Panc1 (cell line): ENCODE measurements around the gene GALNT14. TPM values are rescaled to one million over a fixed set of nuclear protein-coding genes. Genes with fewer than 3 reads are reported as not detected.

Experiments
- ATAC-seq: fragments of 200-7000 bp; cut with Tn5 transposase; 2 replicates; pipeline ENCODE4 v1.9.1; 2020; ENCODE audit warnings: mild to moderate bottlenecking, moderate library complexity
- BruUV-seq: library from RNA; stranded (reverse); fragments of 400-500 nt; replicated peaks from 2 replicates; lab custom pipeline; 2021; lab: Mats Ljungman, UMichigan
- CTCF ChIA-PET: fragments of 300-600 bp; sonication (Branson Sonifier 250); formaldehyde crosslinking; loops from one replicate; lab custom pipeline; 2022; ENCODE audit warnings: antibody characterized with exemption; lab: Charles Lee
- POLR2A ChIA-PET: fragments of 300-600 bp; sonication (Branson Sonifier 250); formaldehyde crosslinking; loops from one replicate; lab custom pipeline; 2022; ENCODE audit warnings: antibody characterized with exemption; lab: Charles Lee
- DNase-seq: peaks from one replicate; pipeline ENCODE4 v3.0.0-alpha.2; 2010; ENCODE audit warnings: low read depth, low spot score
- H3K27ac ChIP-seq: 2 replicates; pipeline ENCODE4 v1.5.1; 2011; ENCODE audit warnings: mild to moderate bottlenecking, low read length, inconsistent platforms
- H3K27me3 ChIP-seq: fragments of 200-500 bp; sonication (Bioruptor generic); 2 replicates; pipeline ENCODE4 v1.6.0; 2014; ENCODE audit warnings: low read length, inconsistent platforms; ENCODE audit not compliant: control insufficient read depth, insufficient read depth
- H3K36me3 ChIP-seq: fragments of 200-500 bp; sonication (Bioruptor generic); 2 replicates; pipeline ENCODE4 v1.5.1; 2014; ENCODE audit warnings: inconsistent platforms, mild to moderate bottlenecking, low read length, moderate library complexity; ENCODE audit not compliant: control insufficient read depth, insufficient read depth
- H3K4me1 ChIP-seq: 2 replicates; pipeline ENCODE4 v1.5.1; 2011; ENCODE audit warnings: inconsistent platforms, mild to moderate bottlenecking, low read length, moderate library complexity; ENCODE audit not compliant: control insufficient read depth, insufficient read depth
- H3K4me3 ChIP-seq, 2 experiments: 2 replicates each; pipeline ENCODE4 v1.5.1; 2011 to 2012; ENCODE audit warnings: low read depth in 2 of 2, low read length in 2 of 2, mild to moderate bottlenecking in 2 of 2, inconsistent platforms in 1 of 2, moderate library complexity in 1 of 2
- H3K9me3 ChIP-seq: fragments of 200-500 bp; sonication (Bioruptor generic); 2 replicates; pipeline ENCODE4 v1.5.1; 2014; ENCODE audit warnings: low read depth, mild to moderate bottlenecking, inconsistent platforms, low read length, moderate library complexity; ENCODE audit not compliant: control insufficient read depth, insufficient read depth
- POLR2AphosphoS5 ChIP-seq: IDR thresholded peaks from 2 replicates; pipeline ENCODE4 v1.6.1; 2012; ENCODE audit warnings: mild to moderate bottlenecking, low read depth, low read length, moderate library complexity
- REST ChIP-seq, 2 experiments: IDR thresholded peaks; 2 replicates each; pipeline ENCODE4 v1.6.1; 2011 to 2012; ENCODE audit warnings: low read depth in 2 of 2, control low read depth in 1 of 2, low read length in 1 of 2, mild to moderate bottlenecking in 1 of 2, moderate library complexity in 1 of 2; ENCODE audit not compliant: insufficient read depth in 1 of 2
- SIN3A ChIP-seq: IDR thresholded peaks from 2 replicates; pipeline ENCODE4 v1.6.1; 2012; ENCODE audit warnings: low read depth, mild to moderate bottlenecking, low read length, moderate library complexity, borderline replicate concordance; ENCODE audit not compliant: insufficient read depth
- TCF7L2 ChIP-seq: IDR thresholded peaks from 2 replicates; pipeline ENCODE4 v1.6.1; 2011; ENCODE audit warnings: mild to moderate bottlenecking, low read depth, low read length, inconsistent platforms
- in situ Hi-C: cut with HindIII; loops from 2 replicates; pipeline ENCODE4 v1.10.0; 2016; ENCODE audit warnings: low sequenced_read_pairs, low pct_unique_long_range_greater_than_20kb
- intact Hi-C: fragments of 100-400 bp; cut with micrococcal nuclease; formaldehyde crosslinking; loops from one replicate; pipeline ENCODE4 v1.10.0; 2022; ENCODE audit not compliant: unreplicated experiment
- total RNA-seq: library from RNA; stranded (reverse); gene quantifications from one replicate; pipeline ENCODE4 v1.2.1, GENCODE V29; 2021; ENCODE audit not compliant: unreplicated experiment
- TF ChIP-seq, protein P1 (sequence below): fragments of 450-650 bp; IDR thresholded peaks from 2 replicates; pipeline ENCODE4 v1.5.1; 2017; ENCODE audit warnings: mild to moderate bottlenecking

The GALNT14 gene
- total RNA-seq, 1 experiment from 2014 or later: 0.67 TPM

- no TSS peak for BruUV-seq
- H3K4me1 ChIP-seq: no peaks in the 10 kb centered on the region
- no peak for DNase-seq
- H3K36me3 ChIP-seq: no peaks in the 10 kb centered on the region
- in situ Hi-C loops (no loop called here), intact Hi-C loops (no loop called here)
- H3K4me3 ChIP-seq: no peak overlapping the region
- H3K27me3 ChIP-seq: peaks cover 10% of the 10 kb centered on the region
- TF ChIP-seq SIN3A (no peak), POLR2AphosphoS5 (no peak), TCF7L2 (no peak), REST (IDR thresholded peaks at IDR 0.05; ENCODE audit: insufficient read depth in 1 of 2, low read depth in 2 of 2, low read length in 1 of 2) (no peak)
- TF ChIP-seq, protein P1, sequence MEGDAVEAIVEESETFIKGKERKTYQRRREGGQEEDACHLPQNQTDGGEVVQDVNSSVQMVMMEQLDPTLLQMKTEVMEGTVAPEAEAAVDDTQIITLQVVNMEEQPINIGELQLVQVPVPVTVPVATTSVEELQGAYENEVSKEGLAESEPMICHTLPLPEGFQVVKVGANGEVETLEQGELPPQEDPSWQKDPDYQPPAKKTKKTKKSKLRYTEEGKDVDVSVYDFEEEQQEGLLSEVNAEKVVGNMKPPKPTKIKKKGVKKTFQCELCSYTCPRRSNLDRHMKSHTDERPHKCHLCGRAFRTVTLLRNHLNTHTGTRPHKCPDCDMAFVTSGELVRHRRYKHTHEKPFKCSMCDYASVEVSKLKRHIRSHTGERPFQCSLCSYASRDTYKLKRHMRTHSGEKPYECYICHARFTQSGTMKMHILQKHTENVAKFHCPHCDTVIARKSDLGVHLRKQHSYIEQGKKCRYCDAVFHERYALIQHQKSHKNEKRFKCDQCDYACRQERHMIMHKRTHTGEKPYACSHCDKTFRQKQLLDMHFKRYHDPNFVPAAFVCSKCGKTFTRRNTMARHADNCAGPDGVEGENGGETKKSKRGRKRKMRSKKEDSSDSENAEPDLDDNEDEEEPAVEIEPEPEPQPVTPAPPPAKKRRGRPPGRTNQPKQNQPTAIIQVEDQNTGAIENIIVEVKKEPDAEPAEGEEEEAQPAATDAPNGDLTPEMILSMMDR: no peak
- no peaks in the 10 kb centered on the region for H3K9me3 ChIP-seq
- H3K27ac ChIP-seq: no peak overlapping the region
- no peak for ATAC-seq
- ChIA-PET POLR2A (no interaction called here), CTCF (no interaction called here)
Observed at GRCh38 chr2:31127931-31128330, 10.3 kb downstream of the GALNT14 start.

DNA sequence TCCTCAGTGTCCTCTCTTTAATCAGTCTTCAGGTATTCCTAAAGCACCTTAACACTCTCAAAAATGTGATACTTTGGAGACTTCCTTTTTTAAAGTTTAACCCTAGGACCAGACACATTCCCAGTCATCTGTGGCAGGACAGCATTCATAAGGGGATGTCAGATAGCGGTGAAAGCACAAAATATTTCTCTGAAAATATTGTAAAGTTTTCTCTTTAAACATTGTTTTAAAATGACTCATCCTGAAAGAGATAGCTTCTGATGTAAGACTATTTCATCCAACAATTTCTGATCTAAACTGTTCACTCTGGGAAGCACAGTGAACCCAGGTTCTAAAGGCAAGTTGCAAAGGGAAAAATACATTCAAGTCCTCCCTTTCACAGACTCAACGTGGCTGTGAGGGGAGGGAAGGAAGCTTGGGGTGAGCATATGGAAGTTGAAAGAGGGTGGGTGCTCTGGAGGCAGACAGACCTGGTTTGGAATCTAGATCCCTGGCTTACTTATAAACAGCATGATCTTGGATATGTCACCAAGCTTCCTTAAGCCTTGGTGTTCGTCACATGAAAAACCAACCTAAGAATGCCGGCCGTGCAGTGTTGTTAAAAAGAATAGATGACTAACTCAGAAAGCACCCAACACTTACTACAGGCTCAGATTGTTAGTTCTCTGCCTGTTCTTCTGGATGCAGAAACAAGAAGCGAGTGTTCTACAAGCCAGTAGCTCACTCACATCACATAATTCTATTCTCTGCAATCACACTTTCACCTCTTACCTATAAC is 12.1 kb downstream of the GALNT14 start:
- POLR2A ChIA-PET: no interaction called here
- H3K27me3 ChIP-seq: peaks cover 9% of the 10 kb centered on the region; the same call in 1 of the 2 replicates
- no peak for DNase-seq
- H3K9me3 ChIP-seq: no peaks in the 10 kb centered on the region
- intact Hi-C loops: no loop called here
- no peak overlapping the region for H3K4me3 ChIP-seq
- no peaks in the 10 kb centered on the region for H3K4me1 ChIP-seq
- H3K36me3 ChIP-seq: no peaks in the 10 kb centered on the region
- no TSS peak for BruUV-seq
- no peak for TF ChIP-seq TCF7L2
- no peak for TF ChIP-seq REST (IDR thresholded peaks at IDR 0.05; ENCODE audit: insufficient read depth in 1 of 2, low read depth in 2 of 2, low read length in 1 of 2)
- TF ChIP-seq, protein P1: no peak
- no peak for TF ChIP-seq SIN3A
- TF ChIP-seq POLR2AphosphoS5: no peak
- no peak for ATAC-seq
- CTCF ChIA-PET: no interaction called here
- in situ Hi-C loops: no loop called here
- H3K27ac ChIP-seq: no peak overlapping the region
